WTC11 (cell line): ENCODE data around the gene SLC25A45. TPM values are rescaled to one million over a fixed set of nuclear protein-coding genes. Genes with fewer than 3 reads are reported as not detected.
A peak's percentile ranks its signal among the peaks of the same experiment; 100 is the strongest.

ENCODE experiments used
- ATAC-seq: fragments of 200-7000 bp; cut with Tn5 transposase; 2 replicates; pipeline ENCODE4 v1.10.0; 2021; ENCODE audit warnings: mild to moderate bottlenecking, moderate library complexity
- CTCF ChIA-PET: fragments of 300-600 bp; sonication (Branson Sonifier 250); formaldehyde crosslinking; loops from one replicate; lab custom pipeline; 2021; ENCODE audit warnings: antibody characterized with exemption; lab: Charles Lee
- POLR2A ChIA-PET: fragments of 350-600 bp; sonication (Branson Sonifier 250); formaldehyde crosslinking; loops from one replicate; lab custom pipeline; 2021; ENCODE audit warnings: antibody characterized with exemption; lab: Charles Lee
- DNase-seq: peaks from one replicate; pipeline ENCODE4 v3.0.0; 2021; ENCODE audit warnings: low spot score
- H3K27ac Mint-ChIP-seq: 2 replicates; pipeline ENCODE4 v1.8.0; 2021; ENCODE audit warnings: mixed read lengths
- H3K27me3 Mint-ChIP-seq: 2 replicates; pipeline ENCODE4 v1.8.0; 2021; ENCODE audit warnings: low read depth, mild to moderate bottlenecking, moderate library complexity, mixed read lengths
- H3K36me3 Mint-ChIP-seq: 2 replicates; pipeline ENCODE4 v1.8.0; 2021; ENCODE audit warnings: mixed read lengths
- H3K4me1 Mint-ChIP-seq: 2 replicates; pipeline ENCODE4 v1.8.0; 2022; ENCODE audit warnings: mixed read lengths
- H3K4me3 Mint-ChIP-seq: 2 replicates; pipeline ENCODE4 v1.8.0; 2021; ENCODE audit warnings: mild to moderate bottlenecking, moderate library complexity, mixed read lengths
- H3K9me3 Mint-ChIP-seq: 2 replicates; pipeline ENCODE4 v1.8.0; 2021; ENCODE audit warnings: mixed read lengths
- CBFB ChIP-seq: sonication (generic); formaldehyde crosslinking; IDR thresholded peaks from 2 replicates; pipeline ENCODE4 v1.8.1; 2022; ENCODE audit warnings: mild to moderate bottlenecking, low read depth, missing genetic modification reagents
- ETV6 ChIP-seq: sonication (generic); formaldehyde crosslinking; IDR thresholded peaks from 2 replicates; pipeline ENCODE4 v1.8.1; 2022; ENCODE audit warnings: mild to moderate bottlenecking, missing genetic modification reagents
- GABPB1 ChIP-seq: sonication (generic); formaldehyde crosslinking; IDR thresholded peaks from 2 replicates; pipeline ENCODE4 v1.8.1; 2023; ENCODE audit warnings: mild to moderate bottlenecking, missing genetic modification reagents
- HMGA2 ChIP-seq: fragments of 250-450 bp; sonication (Bioruptor Pico); IDR thresholded peaks from 2 replicates; pipeline ENCODE4 v1.4.0; 2021; ENCODE audit warnings: mild to moderate bottlenecking, moderate library complexity
- IRF2 ChIP-seq: sonication (generic); formaldehyde crosslinking; IDR thresholded peaks from 2 replicates; pipeline ENCODE4 v1.8.0; 2022; ENCODE audit warnings: low read depth, missing genetic modification reagents, borderline replicate concordance
- KAT7 ChIP-seq: sonication (generic); formaldehyde crosslinking; IDR thresholded peaks from 2 replicates; pipeline ENCODE4 v1.8.1; 2023; ENCODE audit warnings: missing genetic modification reagents, mild to moderate bottlenecking, borderline replicate concordance
- NFYB ChIP-seq: sonication (generic); formaldehyde crosslinking; conservative IDR thresholded peaks from 2 replicates; pipeline ENCODE4 v1.8.0; 2022; ENCODE audit warnings: low read depth, missing genetic modification reagents
- OVOL2 ChIP-seq: fragments of 250-450 bp; sonication (Bioruptor Pico); IDR thresholded peaks from 2 replicates; pipeline ENCODE4 v1.9.0; 2021; ENCODE audit warnings: mild to moderate bottlenecking, borderline replicate concordance
- SMAD3 ChIP-seq: sonication (generic); formaldehyde crosslinking; IDR thresholded peaks from 2 replicates; pipeline ENCODE4 v1.8.0; 2022; ENCODE audit warnings: missing genetic modification reagents, mild to moderate bottlenecking, borderline replicate concordance
- SMAD4 ChIP-seq: sonication (generic); formaldehyde crosslinking; IDR thresholded peaks from 2 replicates; pipeline ENCODE4 v1.8.0; 2022; ENCODE audit warnings: mild to moderate bottlenecking, missing genetic modification reagents
- SP1 ChIP-seq: sonication (generic); formaldehyde crosslinking; conservative IDR thresholded peaks from 2 replicates; pipeline ENCODE4 v1.8.1; 2022; ENCODE audit warnings: missing genetic modification reagents
- ZNF138 ChIP-seq: sonication (generic); formaldehyde crosslinking; conservative IDR thresholded peaks from 2 replicates; pipeline ENCODE4 v1.8.1; 2022; ENCODE audit warnings: mild to moderate bottlenecking, moderate library complexity, missing genetic modification reagents
- ZNF232 ChIP-seq: sonication (generic); formaldehyde crosslinking; IDR thresholded peaks from 2 replicates; pipeline ENCODE4 v1.8.0; 2022; ENCODE audit warnings: mild to moderate bottlenecking, missing genetic modification reagents
- ZNF671 ChIP-seq: fragments of 250-450 bp; sonication (Bioruptor Pico); IDR thresholded peaks from 2 replicates; pipeline ENCODE4 v1.8.0; 2021; ENCODE audit warnings: mild to moderate bottlenecking
- total RNA-seq: library from RNA; stranded (reverse); gene quantifications from 3 replicates; pipeline ENCODE4 v1.2.3, GENCODE V29; 2021
- TF ChIP-seq, protein P1 (sequence below): sonication (generic); formaldehyde crosslinking; IDR thresholded peaks from 2 replicates; pipeline ENCODE4 v1.8.1; 2023; ENCODE audit warnings: mild to moderate bottlenecking, moderate library complexity, missing genetic modification reagents
- TF ChIP-seq, protein P2 (sequence below): sonication (generic); formaldehyde crosslinking; conservative IDR thresholded peaks from 2 replicates; pipeline ENCODE4 v1.8.1; 2023; ENCODE audit warnings: mild to moderate bottlenecking, low read depth, missing genetic modification reagents, moderate library complexity
- TF ChIP-seq, protein P3 (sequence below): sonication (generic); formaldehyde crosslinking; IDR thresholded peaks from 2 replicates; pipeline ENCODE4 v1.8.0; 2022; ENCODE audit warnings: mild to moderate bottlenecking, missing genetic modification reagents
- TF ChIP-seq, protein P4 (sequence below): fragments of 250-450 bp; sonication (Bioruptor Pico); IDR thresholded peaks from 2 replicates; pipeline ENCODE4 v1.8.0; 2021; ENCODE audit warnings: mild to moderate bottlenecking
- TF ChIP-seq, protein P5 (sequence below): sonication (generic); formaldehyde crosslinking; IDR thresholded peaks from 2 replicates; pipeline ENCODE4 v1.8.1; 2022; ENCODE audit warnings: low read depth, mild to moderate bottlenecking, moderate library complexity, missing genetic modification reagents, borderline replicate concordance
- TF ChIP-seq, protein P6 (sequence below): sonication (generic); formaldehyde crosslinking; IDR thresholded peaks from 2 replicates; pipeline ENCODE4 v1.8.1; 2023; ENCODE audit warnings: mild to moderate bottlenecking, missing genetic modification reagents
- TF ChIP-seq, protein P7 (sequence below): sonication (generic); formaldehyde crosslinking; IDR thresholded peaks from 2 replicates; pipeline ENCODE4 v1.8.1; 2022; ENCODE audit warnings: mild to moderate bottlenecking, missing genetic modification reagents, moderate library complexity, borderline replicate concordance
- TF ChIP-seq, protein P8 (sequence below): fragments of 250-450 bp; sonication (Bioruptor Pico); IDR thresholded peaks from 2 replicates; pipeline ENCODE4 v1.9.0; 2021; ENCODE audit warnings: mild to moderate bottlenecking

The SLC25A45 gene
- total RNA-seq, 1 experiment from 2014 or later, result 1.7 TPM

DNA sequence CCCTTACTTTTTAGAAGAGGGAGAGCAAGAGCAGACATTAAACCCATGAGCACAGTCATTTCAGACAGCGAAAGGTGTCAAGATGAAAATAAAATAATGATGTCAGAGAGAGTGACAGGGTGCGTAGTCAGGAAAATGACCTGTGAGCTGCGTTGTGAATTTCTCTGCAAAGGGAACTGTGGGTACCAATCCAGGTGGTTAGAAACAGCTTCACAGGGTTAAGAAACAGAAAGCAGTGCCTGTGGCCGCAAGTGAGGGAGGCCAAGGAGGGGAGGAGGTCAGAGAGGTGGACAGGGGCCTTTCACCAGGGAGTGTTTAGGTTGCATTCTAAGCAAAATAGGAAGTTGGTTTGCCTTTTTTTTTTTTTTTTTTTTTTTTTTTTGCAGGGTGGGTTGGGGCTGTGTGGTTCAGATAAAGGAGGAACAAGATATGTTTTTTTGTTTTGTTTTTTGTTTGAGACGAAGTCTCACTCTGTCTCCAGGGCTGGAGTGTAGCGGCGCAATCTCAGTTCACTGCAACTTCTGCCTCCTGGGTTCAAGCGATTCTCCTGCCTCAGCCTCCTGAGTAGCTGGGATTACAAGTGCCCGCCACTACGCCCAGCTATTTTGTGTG, 20.0 kb downstream of the SLC25A45 start:
- ATAC-seq (no peak), DNase-seq (no peak)
- TF ChIP-seq SMAD4 (CRISPR knock-in tag), result no peak
- TF ChIP-seq, protein P1, sequence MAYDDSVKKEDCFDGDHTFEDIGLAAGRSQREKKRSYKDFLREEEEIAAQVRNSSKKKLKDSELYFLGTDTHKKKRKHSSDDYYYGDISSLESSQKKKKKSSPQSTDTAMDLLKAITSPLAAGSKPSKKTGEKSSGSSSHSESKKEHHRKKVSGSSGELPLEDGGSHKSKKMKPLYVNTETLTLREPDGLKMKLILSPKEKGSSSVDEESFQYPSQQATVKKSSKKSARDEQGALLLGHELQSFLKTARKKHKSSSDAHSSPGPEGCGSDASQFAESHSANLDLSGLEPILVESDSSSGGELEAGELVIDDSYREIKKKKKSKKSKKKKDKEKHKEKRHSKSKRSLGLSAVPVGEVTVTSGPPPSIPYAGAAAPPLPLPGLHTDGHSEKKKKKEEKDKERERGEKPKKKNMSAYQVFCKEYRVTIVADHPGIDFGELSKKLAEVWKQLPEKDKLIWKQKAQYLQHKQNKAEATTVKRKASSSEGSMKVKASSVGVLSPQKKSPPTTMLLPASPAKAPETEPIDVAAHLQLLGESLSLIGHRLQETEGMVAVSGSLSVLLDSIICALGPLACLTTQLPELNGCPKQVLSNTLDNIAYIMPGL (CRISPR knock-in tag), result no peak
- no peak for TF ChIP-seq NFYB (CRISPR knock-in tag)
- no peak for TF ChIP-seq SMAD3 (CRISPR knock-in tag)
- TF ChIP-seq HMGA2, result no peak
- TF ChIP-seq KAT7 (CRISPR knock-in tag), result no peak
- TF ChIP-seq, protein P2, sequence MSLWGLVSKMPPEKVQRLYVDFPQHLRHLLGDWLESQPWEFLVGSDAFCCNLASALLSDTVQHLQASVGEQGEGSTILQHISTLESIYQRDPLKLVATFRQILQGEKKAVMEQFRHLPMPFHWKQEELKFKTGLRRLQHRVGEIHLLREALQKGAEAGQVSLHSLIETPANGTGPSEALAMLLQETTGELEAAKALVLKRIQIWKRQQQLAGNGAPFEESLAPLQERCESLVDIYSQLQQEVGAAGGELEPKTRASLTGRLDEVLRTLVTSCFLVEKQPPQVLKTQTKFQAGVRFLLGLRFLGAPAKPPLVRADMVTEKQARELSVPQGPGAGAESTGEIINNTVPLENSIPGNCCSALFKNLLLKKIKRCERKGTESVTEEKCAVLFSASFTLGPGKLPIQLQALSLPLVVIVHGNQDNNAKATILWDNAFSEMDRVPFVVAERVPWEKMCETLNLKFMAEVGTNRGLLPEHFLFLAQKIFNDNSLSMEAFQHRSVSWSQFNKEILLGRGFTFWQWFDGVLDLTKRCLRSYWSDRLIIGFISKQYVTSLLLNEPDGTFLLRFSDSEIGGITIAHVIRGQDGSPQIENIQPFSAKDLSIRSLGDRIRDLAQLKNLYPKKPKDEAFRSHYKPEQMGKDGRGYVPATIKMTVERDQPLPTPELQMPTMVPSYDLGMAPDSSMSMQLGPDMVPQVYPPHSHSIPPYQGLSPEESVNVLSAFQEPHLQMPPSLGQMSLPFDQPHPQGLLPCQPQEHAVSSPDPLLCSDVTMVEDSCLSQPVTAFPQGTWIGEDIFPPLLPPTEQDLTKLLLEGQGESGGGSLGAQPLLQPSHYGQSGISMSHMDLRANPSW, result no peak
- TF ChIP-seq CBFB (CRISPR knock-in tag), result no peak
- TF ChIP-seq, protein P3, sequence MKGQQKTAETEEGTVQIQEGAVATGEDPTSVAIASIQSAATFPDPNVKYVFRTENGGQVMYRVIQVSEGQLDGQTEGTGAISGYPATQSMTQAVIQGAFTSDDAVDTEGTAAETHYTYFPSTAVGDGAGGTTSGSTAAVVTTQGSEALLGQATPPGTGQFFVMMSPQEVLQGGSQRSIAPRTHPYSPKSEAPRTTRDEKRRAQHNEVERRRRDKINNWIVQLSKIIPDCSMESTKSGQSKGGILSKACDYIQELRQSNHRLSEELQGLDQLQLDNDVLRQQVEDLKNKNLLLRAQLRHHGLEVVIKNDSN, result no peak
- TF ChIP-seq ETV6 (CRISPR knock-in tag), result no peak
- no peak for TF ChIP-seq OVOL2
- TF ChIP-seq ZNF671, result no peak
- TF ChIP-seq IRF2, result no peak
- TF ChIP-seq, protein P4, sequence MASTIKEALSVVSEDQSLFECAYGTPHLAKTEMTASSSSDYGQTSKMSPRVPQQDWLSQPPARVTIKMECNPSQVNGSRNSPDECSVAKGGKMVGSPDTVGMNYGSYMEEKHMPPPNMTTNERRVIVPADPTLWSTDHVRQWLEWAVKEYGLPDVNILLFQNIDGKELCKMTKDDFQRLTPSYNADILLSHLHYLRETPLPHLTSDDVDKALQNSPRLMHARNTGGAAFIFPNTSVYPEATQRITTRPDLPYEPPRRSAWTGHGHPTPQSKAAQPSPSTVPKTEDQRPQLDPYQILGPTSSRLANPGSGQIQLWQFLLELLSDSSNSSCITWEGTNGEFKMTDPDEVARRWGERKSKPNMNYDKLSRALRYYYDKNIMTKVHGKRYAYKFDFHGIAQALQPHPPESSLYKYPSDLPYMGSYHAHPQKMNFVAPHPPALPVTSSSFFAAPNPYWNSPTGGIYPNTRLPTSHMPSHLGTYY (CRISPR knock-in tag), result no peak
- TF ChIP-seq, protein P5, sequence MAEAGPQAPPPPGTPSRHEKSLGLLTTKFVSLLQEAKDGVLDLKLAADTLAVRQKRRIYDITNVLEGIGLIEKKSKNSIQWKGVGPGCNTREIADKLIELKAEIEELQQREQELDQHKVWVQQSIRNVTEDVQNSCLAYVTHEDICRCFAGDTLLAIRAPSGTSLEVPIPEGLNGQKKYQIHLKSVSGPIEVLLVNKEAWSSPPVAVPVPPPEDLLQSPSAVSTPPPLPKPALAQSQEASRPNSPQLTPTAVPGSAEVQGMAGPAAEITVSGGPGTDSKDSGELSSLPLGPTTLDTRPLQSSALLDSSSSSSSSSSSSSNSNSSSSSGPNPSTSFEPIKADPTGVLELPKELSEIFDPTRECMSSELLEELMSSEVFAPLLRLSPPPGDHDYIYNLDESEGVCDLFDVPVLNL, result no peak
- Mint-ChIP-seq H3K9me3 (no peaks in the 10 kb centered on the region), H3K36me3 (no peaks in the 10 kb centered on the region), H3K4me1 (peaks cover 9% of the 10 kb centered on the region; the same call in 1 of the 2 replicates), H3K4me3 (no peak overlapping the region), H3K27me3 (peaks cover 9% of the 10 kb centered on the region), H3K27ac (peak overlapping the region; percentile 78; the same call in 1 of the 2 replicates)
- ChIA-PET CTCF (interaction anchor here (0.6 to 1.4 kb wide), 6 partner anchors 47 to 210 kb away, joined by 3 to 5 read pairs (median 3); partner anchors contain the start of gene FAM89B), POLR2A (interaction anchor here (0.6 kb wide), 1 partner anchor 334 kb away, joined by 4 read pairs; no protein-coding TSS in a partner anchor)

DNA sequence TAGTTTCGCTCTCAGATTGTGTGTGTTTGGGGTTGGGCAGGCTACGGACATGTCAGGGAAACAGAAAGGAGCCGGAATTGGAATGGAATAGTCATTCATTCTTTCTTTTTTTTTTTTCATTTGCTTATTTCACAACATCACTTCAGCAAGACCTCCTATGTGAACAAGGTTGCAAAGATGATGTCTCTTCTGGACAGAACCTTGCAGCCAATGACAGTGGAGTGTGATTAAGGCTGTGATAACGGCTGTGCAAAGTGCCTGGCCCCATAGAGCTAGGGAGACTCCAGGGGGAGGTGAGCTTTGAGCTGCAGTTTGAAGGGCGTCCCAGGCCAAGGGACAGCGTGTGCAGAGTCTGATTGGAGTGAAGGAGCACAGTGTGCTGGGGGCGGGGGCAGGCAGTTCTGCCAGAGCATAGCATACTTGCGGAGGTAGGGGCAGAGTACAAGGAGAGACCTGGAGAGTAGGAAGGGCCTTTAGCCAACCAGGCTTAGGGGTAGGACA, 24.5 kb downstream of the SLC25A45 start:
- Mint-ChIP-seq H3K27me3 (peaks cover 30% of the 10 kb centered on the region), H3K4me1 (peaks cover 16% of the 10 kb centered on the region), H3K27ac (no peak overlapping the region), H3K9me3 (no peaks in the 10 kb centered on the region), H3K4me3 (no peak overlapping the region)
- no peak for ATAC-seq
- CTCF ChIA-PET, result interaction anchor here (0.5 to 3.2 kb wide), 5 partner anchors 58 to 150 kb away, joined by 3 to 14 read pairs (median 3); no protein-coding TSS in a partner anchor
- DNase-seq, result no peak
- TF ChIP-seq ZNF138 (CRISPR knock-in tag) (no peak), ZNF232 (CRISPR knock-in tag) (no peak), SP1 (CRISPR knock-in tag) (no peak), GABPB1 (peak; percentile 33; the same call in 1 of the 2 replicates), CBFB (CRISPR knock-in tag) (no peak)
- TF ChIP-seq, protein P6, sequence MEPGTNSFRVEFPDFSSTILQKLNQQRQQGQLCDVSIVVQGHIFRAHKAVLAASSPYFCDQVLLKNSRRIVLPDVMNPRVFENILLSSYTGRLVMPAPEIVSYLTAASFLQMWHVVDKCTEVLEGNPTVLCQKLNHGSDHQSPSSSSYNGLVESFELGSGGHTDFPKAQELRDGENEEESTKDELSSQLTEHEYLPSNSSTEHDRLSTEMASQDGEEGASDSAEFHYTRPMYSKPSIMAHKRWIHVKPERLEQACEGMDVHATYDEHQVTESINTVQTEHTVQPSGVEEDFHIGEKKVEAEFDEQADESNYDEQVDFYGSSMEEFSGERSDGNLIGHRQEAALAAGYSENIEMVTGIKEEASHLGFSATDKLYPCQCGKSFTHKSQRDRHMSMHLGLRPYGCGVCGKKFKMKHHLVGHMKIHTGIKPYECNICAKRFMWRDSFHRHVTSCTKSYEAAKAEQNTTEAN (CRISPR knock-in tag), result no peak
- TF ChIP-seq, protein P7, sequence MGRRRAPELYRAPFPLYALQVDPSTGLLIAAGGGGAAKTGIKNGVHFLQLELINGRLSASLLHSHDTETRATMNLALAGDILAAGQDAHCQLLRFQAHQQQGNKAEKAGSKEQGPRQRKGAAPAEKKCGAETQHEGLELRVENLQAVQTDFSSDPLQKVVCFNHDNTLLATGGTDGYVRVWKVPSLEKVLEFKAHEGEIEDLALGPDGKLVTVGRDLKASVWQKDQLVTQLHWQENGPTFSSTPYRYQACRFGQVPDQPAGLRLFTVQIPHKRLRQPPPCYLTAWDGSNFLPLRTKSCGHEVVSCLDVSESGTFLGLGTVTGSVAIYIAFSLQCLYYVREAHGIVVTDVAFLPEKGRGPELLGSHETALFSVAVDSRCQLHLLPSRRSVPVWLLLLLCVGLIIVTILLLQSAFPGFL (CRISPR knock-in tag), result no peak
- TF ChIP-seq, protein P8, sequence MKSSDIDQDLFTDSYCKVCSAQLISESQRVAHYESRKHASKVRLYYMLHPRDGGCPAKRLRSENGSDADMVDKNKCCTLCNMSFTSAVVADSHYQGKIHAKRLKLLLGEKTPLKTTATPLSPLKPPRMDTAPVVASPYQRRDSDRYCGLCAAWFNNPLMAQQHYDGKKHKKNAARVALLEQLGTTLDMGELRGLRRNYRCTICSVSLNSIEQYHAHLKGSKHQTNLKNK (CRISPR knock-in tag), result no peak
- TF ChIP-seq, all 79 proteins: peak for 1
- no peaks in the 10 kb centered on the region for H3K36me3 Mint-ChIP-seq
- POLR2A ChIA-PET, result interaction anchor here (0.7 kb wide), 1 partner anchor 122 kb away, joined by 4 read pairs; no protein-coding TSS in a partner anchor
